HG03066 (cell line): ENCODE data around the gene TBC1D16.

Experiments used
- ATAC-seq: cut with Tn5 transposase; IDR thresholded peaks from one replicate; pipeline ENCODE4 v1.9.1; 2021; ENCODE audit warnings: low read depth; ENCODE audit not compliant: unreplicated experiment

The TBC1D16 gene

GRCh38 chr17:79954281-79955166, 81.1 kb downstream of the TBC1D16 start:
- ATAC-seq = no peak

GRCh38 chr17:79953335-79953734, 82.3 kb downstream of the TBC1D16 start:
- no peak for ATAC-seq

- no peak for ATAC-seq
Observed at GRCh38 chr17:79952901-79953300, 82.8 kb downstream of the TBC1D16 start.

GRCh38 chr17:79952265-79952877, 83.3 kb downstream of the TBC1D16 start:
- ATAC-seq = no peak

GRCh38 chr17:79951361-79952264, 84.1 kb downstream of the TBC1D16 start:
- ATAC-seq = no peak

GRCh38 chr17:79950751-79951150, 84.9 kb downstream of the TBC1D16 start:
- ATAC-seq = no peak

- no peak for ATAC-seq
Observed at GRCh38 chr17:79950306-79950705, 85.4 kb downstream of the TBC1D16 start.

- ATAC-seq = no peak
Observed at GRCh38 chr17:79949656-79950209, 85.9 kb downstream of the TBC1D16 start.

GRCh38 chr17:79948945-79949655, 86.6 kb downstream of the TBC1D16 start:
- no peak for ATAC-seq

- ATAC-seq = no peak
Observed at GRCh38 chr17:79948406-79948944, 87.2 kb downstream of the TBC1D16 start.

GRCh38 chr17:79947351-79948031, 88.2 kb downstream of the TBC1D16 start:
- no peak for ATAC-seq

GRCh38 chr17:79946352-79947231, 89.1 kb downstream of the TBC1D16 start:
- ATAC-seq = no peak

GRCh38 chr17:79945591-79946255, 89.9 kb downstream of the TBC1D16 start:
- no peak for ATAC-seq

GRCh38 chr17:79944821-79945391, 90.8 kb downstream of the TBC1D16 start:
- ATAC-seq = no peak

GRCh38 chr17:79944251-79944812, 91.3 kb downstream of the TBC1D16 start:
- ATAC-seq = no peak

- no peak for ATAC-seq
Observed at GRCh38 chr17:79943347-79944241, 92.1 kb downstream of the TBC1D16 start.
